Measurements from ENCODE around the gene PDE4D. TPM values are rescaled to one million over a fixed set of nuclear protein-coding genes. Genes with fewer than 3 reads are reported as not detected.

The PDE4D gene
- total RNA-seq, 1 donor from 2014 or later = 85.8 TPM

- intact Hi-C loops (cut with DNase I) = no loop called here
- no peak for TF ChIP-seq CTCF (IDR thresholded peaks at IDR 0.05)
- Histone ChIP-seq H3K4me1 (no peaks in the 10 kb centered on the region), H3K36me3 (no peaks in the 10 kb centered on the region), H3K9me3 (no peaks in the 10 kb centered on the region), H3K4me3 (no peak overlapping the region), H3K27me3 (no peaks in the 10 kb centered on the region), H3K27ac (no peak overlapping the region)
- DNase-seq (no peak), ATAC-seq (no peak)
Measured at GRCh38 chr5:59919484-59919883, 26.0 kb upstream of the PDE4D start.

DNA sequence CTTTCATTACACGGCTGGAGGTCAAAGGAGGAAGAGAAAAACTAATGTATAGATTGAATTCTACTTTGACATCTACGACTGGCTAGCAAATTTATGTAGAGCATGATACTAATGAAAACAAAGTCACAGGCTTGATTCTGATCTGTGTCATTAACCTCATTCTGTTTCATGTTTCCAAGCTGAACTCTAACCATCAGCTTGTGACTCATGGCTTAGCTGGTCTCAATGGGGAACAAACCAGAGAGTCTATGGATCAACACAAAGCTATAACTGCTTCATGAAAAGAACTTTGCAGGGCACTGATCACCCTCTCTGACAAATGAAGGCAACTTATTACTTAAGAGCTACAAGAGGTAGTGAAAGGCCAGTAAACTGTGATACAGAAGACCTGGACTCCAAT lies 23.6 kb upstream of the PDE4D start:
- H3K9me3 ChIP-seq = no peaks in the 10 kb centered on the region
- no peaks in the 10 kb centered on the region for H3K36me3 ChIP-seq
- H3K4me1 ChIP-seq = no peaks in the 10 kb centered on the region
- intact Hi-C loops (cut with DNase I) = no loop called here
- no peak for DNase-seq
- no peak overlapping the region for H3K27ac ChIP-seq
- ATAC-seq = no peak
- no peak overlapping the region for H3K4me3 ChIP-seq
- no peaks in the 10 kb centered on the region for H3K27me3 ChIP-seq
- TF ChIP-seq CTCF (IDR thresholded peaks at IDR 0.05) = no peak

DNA sequence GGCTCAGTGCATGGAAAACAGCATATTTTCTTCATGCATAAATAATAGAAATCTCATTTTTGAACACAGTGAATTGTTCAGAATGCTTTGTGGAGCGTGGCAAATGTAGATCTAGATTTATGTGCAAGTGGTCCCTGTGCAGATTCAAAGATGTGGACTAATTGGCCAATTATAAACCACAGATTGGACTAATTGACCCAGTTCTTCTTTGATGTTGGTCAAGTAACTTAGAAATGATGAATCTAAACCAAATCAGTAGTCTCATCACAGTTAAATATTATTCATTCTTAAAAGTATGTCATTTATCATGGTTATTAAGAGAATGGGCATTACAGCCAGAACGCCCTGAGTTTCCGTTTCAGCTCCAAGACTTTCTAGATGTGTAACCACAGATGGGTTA lies 11.7 kb upstream of the PDE4D start:
- intact Hi-C loops (cut with DNase I) = no loop called here
- Histone ChIP-seq H3K27me3 (no peaks in the 10 kb centered on the region), H3K4me1 (no peaks in the 10 kb centered on the region), H3K9me3 (no peaks in the 10 kb centered on the region), H3K4me3 (no peak overlapping the region), H3K27ac (no peak overlapping the region), H3K36me3 (no peaks in the 10 kb centered on the region)
- ATAC-seq (no peak), DNase-seq (no peak)
- TF ChIP-seq CTCF (IDR thresholded peaks at IDR 0.05) = no peak

DNA sequence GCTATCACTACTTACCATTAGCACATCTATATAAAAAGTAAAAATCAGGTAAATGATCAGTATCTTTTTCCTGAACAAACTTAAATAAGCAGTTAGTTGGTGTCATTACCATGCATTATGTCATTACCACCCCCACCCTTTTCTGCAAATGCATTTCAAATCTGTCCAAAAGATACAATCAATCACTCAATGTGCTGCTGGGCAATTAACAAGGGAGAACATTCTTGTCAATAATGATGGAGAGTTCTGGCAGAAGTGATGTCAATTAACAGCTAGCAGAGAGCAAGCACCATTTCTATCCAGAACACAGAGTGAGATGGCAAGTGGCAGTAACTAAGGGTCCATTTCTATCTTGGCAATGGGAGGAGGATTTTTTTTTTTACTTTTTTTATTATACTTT lies 3.5 kb upstream of the PDE4D start:
- H3K9me3 ChIP-seq = no peaks in the 10 kb centered on the region
- no peaks in the 10 kb centered on the region for H3K36me3 ChIP-seq
- peaks cover 17% of the 10 kb centered on the region for H3K27me3 ChIP-seq
- peaks cover 3% of the 10 kb centered on the region for H3K4me1 ChIP-seq
- ATAC-seq (no peak), DNase-seq (no peak)
- intact Hi-C loops (cut with DNase I) = no loop called here
- H3K4me3 ChIP-seq = no peak overlapping the region
- H3K27ac ChIP-seq = no peak overlapping the region
- no peak for TF ChIP-seq CTCF (IDR thresholded peaks at IDR 0.05)

DNA sequence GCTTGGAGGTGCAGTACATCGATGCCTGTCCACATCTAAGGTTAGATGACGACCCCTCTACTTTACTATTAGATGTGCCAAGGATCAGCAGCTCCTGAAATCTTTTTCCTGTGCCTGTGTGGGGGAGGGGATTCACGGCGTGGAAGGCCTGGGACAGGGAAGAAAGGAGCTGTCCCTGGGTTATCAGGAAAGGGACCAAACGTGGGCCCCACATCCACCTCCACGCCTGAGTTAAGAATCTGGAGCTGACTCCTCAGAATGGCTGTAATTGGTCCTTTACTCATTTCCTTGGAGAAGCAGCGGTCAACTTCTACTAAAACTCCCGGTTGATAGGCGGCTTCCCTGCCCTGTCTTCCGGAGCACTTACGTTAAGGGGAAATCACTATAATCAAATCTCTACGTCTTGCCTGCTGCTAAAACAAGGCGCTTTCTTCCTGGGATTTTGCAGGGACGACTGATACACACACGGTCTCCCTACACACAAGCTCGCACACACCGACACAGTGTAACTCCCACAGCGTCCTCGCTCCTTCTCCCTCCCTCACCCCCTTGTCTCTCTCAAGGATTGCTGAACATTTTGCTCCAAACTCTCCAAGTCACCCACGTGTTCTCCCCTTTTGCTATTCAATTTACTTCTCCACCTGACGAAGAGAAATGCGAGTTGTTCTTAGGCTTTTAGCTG lies 1.4 kb downstream of the PDE4D start:
- no peak overlapping the region for H3K4me3 ChIP-seq
- DNase-seq = no peak
- peaks cover 3% of the 10 kb centered on the region for H3K4me1 ChIP-seq
- ATAC-seq = no peak
- H3K27ac ChIP-seq = no peak overlapping the region
- no peak for TF ChIP-seq CTCF (IDR thresholded peaks at IDR 0.05)
- H3K27me3 ChIP-seq = peaks cover 24% of the 10 kb centered on the region
- intact Hi-C loops (cut with DNase I) = no loop called here
- no peaks in the 10 kb centered on the region for H3K9me3 ChIP-seq
- H3K36me3 ChIP-seq = no peaks in the 10 kb centered on the region

- Histone ChIP-seq H3K27ac (no peak overlapping the region), H3K27me3 (peaks cover 7% of the 10 kb centered on the region), H3K4me3 (no peak overlapping the region), H3K4me1 (no peaks in the 10 kb centered on the region), H3K36me3 (no peaks in the 10 kb centered on the region), H3K9me3 (no peaks in the 10 kb centered on the region)
- no peak for DNase-seq
- ATAC-seq = no peak
- intact Hi-C loops (cut with DNase I) = no loop called here
- no peak for TF ChIP-seq CTCF (IDR thresholded peaks at IDR 0.05)
Measured at GRCh38 chr5:59887274-59887673, 6.3 kb downstream of the PDE4D start.

Data from upper lobe of right lung (tissue), 1 donor.